ENCODE results near the gene MON1B. TPM values are rescaled to one million over a fixed set of nuclear protein-coding genes. Genes with fewer than 3 reads are reported as not detected.
A peak's percentile ranks its signal among the peaks of the same experiment; 100 is the strongest.

MON1B gene
- total and polyA plus RNA-seq, 2 of the 13 experiments (the other 11 are each of a cell fraction or from before 2014, with no cell fraction given), result 13.4 to 15.6 TPM

DNA sequence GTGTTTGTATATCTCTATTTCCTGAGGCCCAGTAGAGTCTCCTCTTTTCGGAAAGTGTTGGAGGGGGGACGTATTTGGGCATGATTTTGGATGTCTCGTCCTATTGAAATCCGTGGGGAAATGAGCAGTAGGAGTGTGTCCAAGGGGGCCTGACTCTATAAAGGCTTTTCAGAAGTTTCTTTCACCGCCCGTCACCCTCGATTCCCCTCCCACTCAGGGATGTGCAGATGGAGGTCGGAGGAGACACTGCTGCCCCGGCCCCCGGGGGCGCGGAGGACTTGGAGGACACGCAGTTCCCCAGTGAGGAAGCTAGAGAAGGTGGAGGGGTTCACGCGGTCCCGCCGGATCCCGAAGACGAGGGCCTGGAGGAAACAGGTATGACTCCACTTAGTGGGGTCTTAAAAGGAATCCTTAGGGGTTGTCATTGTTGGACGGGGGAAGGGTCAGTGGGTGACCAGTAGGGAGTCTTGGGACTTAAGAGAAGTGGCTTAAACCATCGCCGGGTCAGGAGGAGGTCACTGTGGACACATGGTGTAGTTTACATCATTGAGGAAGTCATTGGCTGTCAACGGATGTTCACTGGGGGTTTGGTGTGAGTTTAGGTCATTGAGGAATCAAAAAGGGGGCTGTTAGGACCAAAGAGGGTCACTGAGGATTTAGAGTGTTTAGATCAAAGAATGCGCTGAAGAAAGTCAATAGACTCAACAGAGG, 424 bp downstream of the MON1B start (continued):
- TF ChIP-seq, protein P1, sequence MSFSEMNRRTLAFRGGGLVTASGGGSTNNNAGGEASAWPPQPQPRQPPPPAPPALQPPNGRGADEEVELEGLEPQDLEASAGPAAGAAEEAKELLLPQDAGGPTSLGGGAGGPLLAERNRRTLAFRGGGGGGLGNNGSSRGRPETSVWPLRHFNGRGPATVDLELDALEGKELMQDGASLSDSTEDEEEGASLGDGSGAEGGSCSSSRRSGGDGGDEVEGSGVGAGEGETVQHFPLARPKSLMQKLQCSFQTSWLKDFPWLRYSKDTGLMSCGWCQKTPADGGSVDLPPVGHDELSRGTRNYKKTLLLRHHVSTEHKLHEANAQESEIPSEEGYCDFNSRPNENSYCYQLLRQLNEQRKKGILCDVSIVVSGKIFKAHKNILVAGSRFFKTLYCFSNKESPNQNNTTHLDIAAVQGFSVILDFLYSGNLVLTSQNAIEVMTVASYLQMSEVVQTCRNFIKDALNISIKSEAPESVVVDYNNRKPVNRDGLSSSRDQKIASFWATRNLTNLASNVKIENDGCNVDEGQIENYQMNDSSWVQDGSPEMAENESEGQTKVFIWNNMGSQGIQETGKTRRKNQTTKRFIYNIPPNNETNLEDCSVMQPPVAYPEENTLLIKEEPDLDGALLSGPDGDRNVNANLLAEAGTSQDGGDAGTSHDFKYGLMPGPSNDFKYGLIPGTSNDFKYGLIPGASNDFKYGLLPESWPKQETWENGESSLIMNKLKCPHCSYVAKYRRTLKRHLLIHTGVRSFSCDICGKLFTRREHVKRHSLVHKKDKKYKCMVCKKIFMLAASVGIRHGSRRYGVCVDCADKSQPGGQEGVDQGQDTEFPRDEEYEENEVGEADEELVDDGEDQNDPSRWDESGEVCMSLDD (CRISPR knock-in tag; IDR thresholded peaks at IDR 0.05; ENCODE audit: borderline replicate concordance), result no peak
- TF ChIP-seq KLF13 (CRISPR knock-in tag; IDR thresholded peaks at IDR 0.05) (no peak), GMEB2 (CRISPR knock-in tag; IDR thresholded peaks at IDR 0.05; ENCODE audit: low read depth) (no peak), FOXM1 (CRISPR knock-in tag; IDR thresholded peaks at IDR 0.05) (no peak), PHF8 (CRISPR knock-in tag; IDR thresholded peaks at IDR 0.05) (no peak), TOPORS (CRISPR knock-in tag; IDR thresholded peaks at IDR 0.05) (no peak), SNAI1 (CRISPR knock-in tag; IDR thresholded peaks at IDR 0.05; ENCODE audit: borderline replicate concordance) (0 out of 2 replicates have a peak, but pooled peaks have one; percentile 62), ZNF160 (CRISPR knock-in tag; IDR thresholded peaks at IDR 0.05) (no peak), ZNF431 (CRISPR knock-in tag; IDR thresholded peaks at IDR 0.05; ENCODE audit: borderline replicate concordance, low read depth) (no peak), ZNF563 (CRISPR knock-in tag; IDR thresholded peaks at IDR 0.05) (no peak), RBAK (CRISPR knock-in tag; IDR thresholded peaks at IDR 0.05) (no peak), RCOR2 (CRISPR knock-in tag; IDR thresholded peaks at IDR 0.05) (no peak), AFF4 (CRISPR knock-in tag; IDR thresholded peaks at IDR 0.05) (no peak), ZC3H4 (CRISPR knock-in tag; IDR thresholded peaks at IDR 0.05; ENCODE audit: borderline replicate concordance) (no peak), ZNF343 (CRISPR knock-in tag; IDR thresholded peaks at IDR 0.05) (no peak; the same call in 1 of the 2 replicates)
- TF ChIP-seq, protein P2, sequence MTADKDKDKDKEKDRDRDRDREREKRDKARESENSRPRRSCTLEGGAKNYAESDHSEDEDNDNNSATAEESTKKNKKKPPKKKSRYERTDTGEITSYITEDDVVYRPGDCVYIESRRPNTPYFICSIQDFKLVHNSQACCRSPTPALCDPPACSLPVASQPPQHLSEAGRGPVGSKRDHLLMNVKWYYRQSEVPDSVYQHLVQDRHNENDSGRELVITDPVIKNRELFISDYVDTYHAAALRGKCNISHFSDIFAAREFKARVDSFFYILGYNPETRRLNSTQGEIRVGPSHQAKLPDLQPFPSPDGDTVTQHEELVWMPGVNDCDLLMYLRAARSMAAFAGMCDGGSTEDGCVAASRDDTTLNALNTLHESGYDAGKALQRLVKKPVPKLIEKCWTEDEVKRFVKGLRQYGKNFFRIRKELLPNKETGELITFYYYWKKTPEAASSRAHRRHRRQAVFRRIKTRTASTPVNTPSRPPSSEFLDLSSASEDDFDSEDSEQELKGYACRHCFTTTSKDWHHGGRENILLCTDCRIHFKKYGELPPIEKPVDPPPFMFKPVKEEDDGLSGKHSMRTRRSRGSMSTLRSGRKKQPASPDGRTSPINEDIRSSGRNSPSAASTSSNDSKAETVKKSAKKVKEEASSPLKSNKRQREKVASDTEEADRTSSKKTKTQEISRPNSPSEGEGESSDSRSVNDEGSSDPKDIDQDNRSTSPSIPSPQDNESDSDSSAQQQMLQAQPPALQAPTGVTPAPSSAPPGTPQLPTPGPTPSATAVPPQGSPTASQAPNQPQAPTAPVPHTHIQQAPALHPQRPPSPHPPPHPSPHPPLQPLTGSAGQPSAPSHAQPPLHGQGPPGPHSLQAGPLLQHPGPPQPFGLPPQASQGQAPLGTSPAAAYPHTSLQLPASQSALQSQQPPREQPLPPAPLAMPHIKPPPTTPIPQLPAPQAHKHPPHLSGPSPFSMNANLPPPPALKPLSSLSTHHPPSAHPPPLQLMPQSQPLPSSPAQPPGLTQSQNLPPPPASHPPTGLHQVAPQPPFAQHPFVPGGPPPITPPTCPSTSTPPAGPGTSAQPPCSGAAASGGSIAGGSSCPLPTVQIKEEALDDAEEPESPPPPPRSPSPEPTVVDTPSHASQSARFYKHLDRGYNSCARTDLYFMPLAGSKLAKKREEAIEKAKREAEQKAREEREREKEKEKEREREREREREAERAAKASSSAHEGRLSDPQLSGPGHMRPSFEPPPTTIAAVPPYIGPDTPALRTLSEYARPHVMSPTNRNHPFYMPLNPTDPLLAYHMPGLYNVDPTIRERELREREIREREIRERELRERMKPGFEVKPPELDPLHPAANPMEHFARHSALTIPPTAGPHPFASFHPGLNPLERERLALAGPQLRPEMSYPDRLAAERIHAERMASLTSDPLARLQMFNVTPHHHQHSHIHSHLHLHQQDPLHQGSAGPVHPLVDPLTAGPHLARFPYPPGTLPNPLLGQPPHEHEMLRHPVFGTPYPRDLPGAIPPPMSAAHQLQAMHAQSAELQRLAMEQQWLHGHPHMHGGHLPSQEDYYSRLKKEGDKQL (CRISPR knock-in tag; IDR thresholded peaks at IDR 0.05; ENCODE audit: low read depth), result no peak
